ENCODE results near the gene SLC22A6. TPM values are rescaled to one million over a fixed set of nuclear protein-coding genes. Genes with fewer than 3 reads are reported as not detected.

SLC22A6 gene
- total RNA-seq, 2 experiments from 2014 or later: not detected

Other genes starting within 250 kb of the SLC22A6 start
- gene ZBTB3, start 230.8 kb downstream of the SLC22A6 start, total RNA-seq: 10 to 100 TPM; 12.1 to 13.5 TPM
- 100 to 1,000 TPM; 131 to 135 TPM for gene POLR2G, start 223.4 kb downstream of the SLC22A6 start, total RNA-seq
- gene TAF6L, start 213.6 kb downstream of the SLC22A6 start, total RNA-seq: 10 to 100 TPM in 1 of 2 experiments, 1 to 10 TPM in 1; 8.9 to 10.5 TPM
- gene TMEM179B, start 197.6 kb downstream of the SLC22A6 start, total RNA-seq: 10 to 100 TPM; 13.9 to 15.2 TPM
- 1 to 10 TPM; 7.0 to 7.7 TPM for gene TMEM223, start 193.0 kb downstream of the SLC22A6 start, total RNA-seq
- gene NXF1, start 179.5 kb downstream of the SLC22A6 start, total RNA-seq: 10 to 100 TPM; 44.6 to 46.0 TPM
- 10 to 100 TPM; 22.7 to 23.0 TPM for gene STX5, start 152.9 kb downstream of the SLC22A6 start, total RNA-seq
- gene TEX54, start 152.1 kb downstream of the SLC22A6 start, total RNA-seq: not detected
- 10 to 100 TPM; 74.4 to 78.7 TPM for gene WDR74, start 145.4 kb downstream of the SLC22A6 start, total RNA-seq
- 100 to 1,000 TPM; 419 to 472 TPM for gene SLC3A2, start 104.1 kb downstream of the SLC22A6 start, total RNA-seq
- gene CHRM1, start 63.6 kb downstream of the SLC22A6 start, total RNA-seq: not detected
- gene SLC22A8, start 30.9 kb upstream of the SLC22A6 start, total RNA-seq: not detected
- gene SLC22A24, start 159.3 kb upstream of the SLC22A6 start, total RNA-seq: not detected

Data from activated naive CD4-positive, alpha-beta T cell treated with anti-CD3 and anti-CD28 coated beads for 36 hours (primary cell).